GM19238 (cell line): Measurements from ENCODE around the gene PRR16.

Experiments
- DNase-seq: peaks from one replicate; pipeline ENCODE4 v3.0.0; 2011; ENCODE audit warnings: low spot score; ENCODE audit not compliant: insufficient read length

The PRR16 gene

GRCh38 chr5:120567066-120567465 lies 103.0 kb downstream of the PRR16 start:
- DNase-seq, result no peak

DNA sequence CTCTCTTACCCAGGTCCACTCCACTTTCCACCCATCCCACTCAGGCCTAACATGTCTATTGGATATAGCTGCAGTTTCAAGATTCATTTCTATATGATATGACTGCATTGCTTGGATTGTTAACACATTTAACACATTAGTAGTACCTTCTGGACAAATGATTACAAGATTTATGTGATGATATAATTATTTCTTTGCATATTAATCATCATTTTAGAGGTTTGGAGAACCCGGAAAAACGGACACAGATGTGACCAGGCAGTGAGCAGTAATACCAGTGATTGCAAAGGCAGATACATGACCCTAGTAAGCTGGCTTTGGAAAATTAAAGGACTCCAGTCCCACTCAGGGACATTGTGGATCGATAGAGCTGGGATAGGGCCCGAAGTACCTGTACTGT lies 103.8 kb downstream of the PRR16 start:
- DNase-seq, result no peak

DNA sequence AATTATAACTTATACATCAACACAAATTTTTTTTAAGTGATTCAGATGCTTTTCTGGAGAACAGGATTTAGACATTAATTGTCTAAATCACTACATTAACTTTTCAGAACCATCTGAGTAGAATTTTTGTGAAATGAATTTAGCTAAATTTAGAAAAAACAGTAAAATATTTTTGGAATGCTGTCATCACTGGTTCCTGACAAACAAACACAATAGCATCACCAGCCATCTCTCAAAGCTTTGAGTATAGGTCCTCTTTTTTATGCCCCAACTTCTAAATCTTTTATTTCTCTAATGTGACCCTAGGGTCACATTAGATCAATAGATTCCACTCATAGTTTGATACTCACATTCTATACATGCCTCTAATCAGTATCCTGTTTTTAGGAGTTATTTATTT lies 104.6 kb downstream of the PRR16 start:
- DNase-seq, result no peak

GRCh38 chr5:120576588-120576987 lies 112.5 kb downstream of the PRR16 start:
- DNase-seq, result no peak

DNA sequence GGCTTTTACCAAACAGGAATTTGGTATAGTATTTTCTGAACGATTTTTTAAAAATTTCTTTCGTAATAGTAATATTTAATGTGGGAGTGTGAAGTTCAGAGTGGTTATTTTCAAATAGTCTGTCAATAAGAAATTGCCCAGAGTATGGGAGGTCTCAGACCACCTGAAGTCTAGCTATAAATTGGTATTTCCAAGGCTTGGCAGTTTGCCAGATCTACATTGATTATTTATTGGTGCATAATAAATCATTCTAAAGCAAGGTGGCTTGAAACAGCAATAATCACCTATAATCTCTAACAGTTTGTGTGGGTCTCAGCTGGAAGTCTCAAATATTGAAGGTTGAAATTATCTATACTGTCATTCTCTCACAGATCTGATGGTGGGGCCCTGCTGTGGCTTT lies 118.5 kb downstream of the PRR16 start:
- no peak for DNase-seq

GRCh38 chr5:120586646-120587045 lies 122.5 kb downstream of the PRR16 start:
- no peak for DNase-seq

- DNase-seq, result no peak
Observed at GRCh38 chr5:120591911-120592310, 127.8 kb downstream of the PRR16 start.

DNA sequence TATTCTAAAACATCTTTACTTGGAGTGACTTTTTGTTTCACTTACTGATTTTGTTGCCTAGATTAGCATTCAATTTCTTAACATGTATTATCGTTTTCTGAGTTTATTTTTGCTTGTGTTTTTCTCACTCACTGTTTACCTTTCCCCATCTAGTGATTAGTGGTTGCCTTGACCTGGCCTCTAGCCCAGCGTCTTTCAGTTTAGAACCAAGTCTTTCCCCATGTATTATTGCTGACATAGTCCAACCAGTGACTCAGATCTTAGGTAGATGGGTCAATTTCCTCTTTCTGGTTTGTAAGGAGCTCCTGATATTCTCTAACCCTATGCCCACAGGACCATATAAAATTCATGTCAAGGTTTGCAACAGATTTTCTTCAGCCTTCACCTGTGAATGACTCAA lies 135.5 kb downstream of the PRR16 start:
- DNase-seq, result no peak

DNA sequence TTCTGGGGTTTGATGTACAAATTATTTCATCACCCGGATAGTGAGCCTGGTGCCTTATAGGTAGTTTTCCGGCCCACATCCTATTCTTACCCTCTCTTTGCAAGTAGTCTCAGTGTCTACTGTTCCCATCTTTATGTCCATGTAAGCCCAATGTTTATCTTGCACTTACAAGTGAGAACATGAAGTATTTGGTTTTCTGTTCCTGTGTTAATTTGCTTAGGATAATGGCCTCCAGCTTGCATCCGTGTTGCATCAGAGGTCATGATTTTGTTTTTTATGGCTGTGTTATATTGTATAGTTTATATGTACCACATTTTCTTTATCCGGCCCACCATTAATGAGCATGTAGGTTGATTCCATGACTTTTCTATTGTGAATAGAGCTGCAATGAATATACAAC lies 136.5 kb downstream of the PRR16 start:
- DNase-seq, result no peak

GRCh38 chr5:120602033-120602432 lies 137.9 kb downstream of the PRR16 start:
- DNase-seq, result no peak

- DNase-seq, result no peak
Observed at GRCh38 chr5:120604884-120605283, 140.8 kb downstream of the PRR16 start.

- DNase-seq, result no peak
Observed at GRCh38 chr5:120605325-120606079, 141.4 kb downstream of the PRR16 start.

- no peak for DNase-seq
Observed at GRCh38 chr5:120609570-120609969, 145.5 kb downstream of the PRR16 start.

- DNase-seq, result no peak
Observed at GRCh38 chr5:120610145-120610544, 146.0 kb downstream of the PRR16 start.

DNA sequence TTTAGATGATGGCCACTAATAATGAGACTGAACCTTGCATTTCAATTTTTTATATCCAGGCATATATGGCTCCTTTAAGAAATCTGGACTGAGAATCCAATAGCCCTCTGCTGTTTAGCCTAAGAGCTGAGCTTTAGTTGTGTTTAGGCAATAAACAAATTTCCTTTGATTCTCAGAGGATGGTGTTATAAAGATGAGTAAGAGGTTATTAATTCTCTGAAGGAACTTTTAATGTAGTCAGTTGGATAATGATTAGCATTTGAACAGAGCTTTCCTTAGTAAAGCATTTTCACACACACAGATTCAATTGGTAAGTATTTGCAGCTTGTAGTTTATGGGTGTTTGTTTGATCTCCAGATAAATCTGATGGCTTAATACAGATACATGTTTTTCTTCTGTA lies 149.6 kb downstream of the PRR16 start:
- DNase-seq, result no peak

- DNase-seq, result no peak
Observed at GRCh38 chr5:120614531-120615180, 150.6 kb downstream of the PRR16 start.

- no peak for DNase-seq
Observed at GRCh38 chr5:120615967-120616645, 152.0 kb downstream of the PRR16 start.

- DNase-seq, result no peak
Observed at GRCh38 chr5:120621339-120621738, 157.2 kb downstream of the PRR16 start.

GRCh38 chr5:120624021-120624563 lies 160.0 kb downstream of the PRR16 start:
- DNase-seq, result no peak

DNA sequence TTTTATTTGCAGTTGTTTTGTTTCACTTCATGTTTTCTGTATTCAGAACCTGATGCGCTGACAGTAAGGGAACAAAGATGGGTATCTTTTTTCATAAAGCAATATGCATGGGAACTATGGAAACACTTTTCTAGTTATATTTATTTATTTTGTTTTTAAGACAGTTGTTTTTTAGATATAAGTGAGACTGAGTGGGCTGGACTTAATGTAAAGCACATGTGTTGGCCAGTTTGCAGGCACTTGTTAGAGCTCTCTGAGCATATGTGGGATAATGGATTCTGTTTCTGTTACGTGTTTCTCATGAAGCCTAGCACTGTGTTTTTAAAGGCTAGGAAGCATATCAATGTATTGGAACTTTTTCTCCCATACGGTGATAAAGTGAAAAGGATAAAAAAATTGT lies 164.1 kb downstream of the PRR16 start:
- no peak for DNase-seq

- DNase-seq, result no peak
Observed at GRCh38 chr5:120630550-120630949, 166.4 kb downstream of the PRR16 start.

DNA sequence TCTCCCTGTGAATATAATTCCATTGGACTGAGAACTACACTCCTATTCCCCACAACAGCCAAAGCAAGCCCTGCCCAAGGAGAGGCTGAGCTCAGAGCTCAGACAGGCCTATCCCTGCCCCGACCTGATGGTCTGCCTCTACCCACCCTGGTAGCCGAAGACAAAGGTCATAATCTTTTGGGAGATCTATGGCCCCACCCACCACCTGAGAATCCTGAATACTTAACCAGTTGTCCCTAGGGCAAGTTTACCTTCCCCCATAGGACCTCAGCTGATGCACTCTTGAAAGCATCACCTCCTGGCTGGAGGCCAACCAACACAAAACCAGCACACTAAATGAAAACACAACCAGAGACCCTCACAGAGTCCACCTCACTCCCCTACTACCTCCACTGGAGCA lies 167.5 kb downstream of the PRR16 start:
- no peak for DNase-seq
